Glutamatergic neuron (in vitro differentiated cells): Measurements from ENCODE around the gene ABI1. TPM values are rescaled to one million over a fixed set of nuclear protein-coding genes. Genes with fewer than 3 reads are reported as not detected.

Experiments
- DNase-seq: peaks from one replicate; pipeline ENCODE4 v3.0.0; 2022
- H3K27ac Mint-ChIP-seq: one replicate; pipeline ENCODE4 v1.8.0; 2020; ENCODE audit warnings: mild to moderate bottlenecking, mixed read lengths, inconsistent platforms; ENCODE audit not compliant: unreplicated experiment
- H3K27me3 Mint-ChIP-seq: one replicate; pipeline ENCODE4 v1.8.0; 2020; ENCODE audit warnings: mild to moderate bottlenecking, moderate library complexity, mixed read lengths, inconsistent platforms; ENCODE audit not compliant: unreplicated experiment
- H3K36me3 Mint-ChIP-seq: one replicate; pipeline ENCODE4 v1.8.0; 2020; ENCODE audit warnings: mild to moderate bottlenecking, mixed read lengths, inconsistent platforms; ENCODE audit not compliant: unreplicated experiment
- H3K4me1 Mint-ChIP-seq: one replicate; pipeline ENCODE4 v1.8.0; 2020; ENCODE audit warnings: mild to moderate bottlenecking, low read depth, mixed read lengths, inconsistent platforms; ENCODE audit not compliant: unreplicated experiment
- H3K4me3 Mint-ChIP-seq: one replicate; pipeline ENCODE4 v1.8.0; 2020; ENCODE audit warnings: mild to moderate bottlenecking, mixed read lengths, inconsistent platforms; ENCODE audit not compliant: unreplicated experiment
- H3K9me3 Mint-ChIP-seq: one replicate; pipeline ENCODE4 v1.8.0; 2020; ENCODE audit warnings: mild to moderate bottlenecking, moderate library complexity, mixed read lengths, inconsistent platforms; ENCODE audit not compliant: unreplicated experiment
- CTCF ChIP-seq: fragments of 200-600 bp; sonication (generic); IDR thresholded peaks from one replicate; pipeline ENCODE4 v1.5.0; 2021; ENCODE audit not compliant: partially characterized antibody, unreplicated experiment
- total RNA-seq: library from RNA; stranded (reverse); fragmentation: NEBNext Ultra II Directional; extraction: Animal tissue kit (Norgen Biotek cat#: 25700); gene quantifications from one replicate; pipeline ENCODE4 v1.2.1, GENCODE V29; 2021; ENCODE audit not compliant: unreplicated experiment

ABI1 gene
- total RNA-seq, 1 donor from 2014 or later, result 37.3 TPM

GRCh38 chr10:26890956-26891355, 30.2 kb upstream of the ABI1 start:
- Mint-ChIP-seq H3K36me3 (no peaks in the 10 kb centered on the region), H3K4me3 (no peak overlapping the region), H3K9me3 (peaks cover 2% of the 10 kb centered on the region), H3K27me3 (peaks cover 3% of the 10 kb centered on the region), H3K4me1 (no peaks in the 10 kb centered on the region), H3K27ac (peak overlapping the region; percentile 49)
- DNase-seq, result peak; percentile 73
- TF ChIP-seq CTCF, result peak; percentile 65

DNA sequence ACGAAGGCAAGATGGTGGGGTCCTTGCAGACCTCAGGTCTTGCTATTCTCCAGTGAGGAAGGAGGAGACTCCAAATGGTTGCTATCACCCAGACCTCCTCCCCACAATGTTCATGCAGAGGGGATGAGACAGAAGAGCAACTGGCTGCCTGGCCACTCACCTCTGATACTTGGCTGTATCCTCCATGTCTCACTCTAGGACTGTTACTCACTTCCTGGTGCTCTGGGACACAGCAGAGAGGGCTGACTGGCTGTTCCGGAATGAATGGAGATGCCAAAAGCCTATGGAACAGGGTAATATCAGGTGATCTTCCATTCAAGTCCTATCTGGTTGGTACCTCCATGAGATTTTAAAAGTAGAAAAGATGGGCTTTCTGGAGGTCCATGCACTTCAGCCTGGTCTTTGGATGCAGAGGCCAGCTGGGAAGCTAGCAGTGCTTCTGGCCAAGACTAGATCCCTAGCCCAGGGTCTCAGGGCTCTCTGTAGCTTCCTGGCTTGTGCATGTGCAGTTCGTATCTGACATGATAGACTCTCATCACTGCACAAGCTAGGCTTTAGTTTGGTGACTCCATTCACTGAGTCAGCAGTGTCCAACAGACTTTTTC, 27.0 kb upstream of the ABI1 start:
- Mint-ChIP-seq H3K36me3 (no peaks in the 10 kb centered on the region), H3K4me1 (no peaks in the 10 kb centered on the region), H3K9me3 (peaks cover 4% of the 10 kb centered on the region), H3K27me3 (peaks cover 3% of the 10 kb centered on the region), H3K4me3 (no peak overlapping the region), H3K27ac (no peak overlapping the region)
- no peak for TF ChIP-seq CTCF
- DNase-seq, result no peak

DNA sequence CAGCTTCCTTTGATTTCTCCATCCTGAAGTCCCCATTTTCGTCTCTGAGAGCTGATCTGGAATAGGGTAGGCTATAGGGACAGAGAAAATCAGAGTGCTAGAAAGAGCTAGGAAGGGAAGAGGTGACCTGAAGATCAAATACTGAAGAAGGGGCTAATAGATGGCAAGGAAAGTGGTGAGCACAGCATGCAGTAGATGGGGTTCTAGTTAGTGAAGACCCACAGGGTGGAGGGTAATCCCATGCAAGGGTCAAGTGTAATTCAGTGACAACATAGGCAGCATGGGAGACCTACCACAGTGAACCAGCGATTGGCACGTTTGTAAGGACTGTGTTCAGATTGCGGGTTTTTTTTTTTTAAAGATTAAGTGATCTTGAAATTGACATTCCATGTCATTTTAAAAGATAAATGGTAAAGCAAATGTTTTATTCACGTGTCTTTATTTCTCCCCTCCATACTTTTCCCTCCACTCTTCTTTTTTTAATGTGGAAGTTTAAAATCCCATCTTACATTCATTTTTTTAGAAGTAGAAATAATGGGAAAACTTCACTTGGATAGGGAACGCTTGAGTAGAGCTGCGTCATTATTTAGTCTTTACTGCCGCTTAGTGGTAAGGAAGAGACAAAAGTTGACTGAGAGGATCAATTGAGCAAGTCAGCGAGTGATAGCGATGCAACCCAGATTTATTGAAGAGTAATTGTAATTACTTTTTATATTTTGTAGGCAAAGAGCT, 21.0 kb upstream of the ABI1 start:
- no peak for DNase-seq
- H3K27ac Mint-ChIP-seq, result no peak overlapping the region
- H3K27me3 Mint-ChIP-seq, result no peaks in the 10 kb centered on the region
- no peaks in the 10 kb centered on the region for H3K36me3 Mint-ChIP-seq
- peak; percentile 34 for TF ChIP-seq CTCF
- no peaks in the 10 kb centered on the region for H3K4me1 Mint-ChIP-seq
- peak overlapping the region; percentile 3 for H3K4me3 Mint-ChIP-seq
- peaks cover 2% of the 10 kb centered on the region for H3K9me3 Mint-ChIP-seq

- Mint-ChIP-seq H3K27me3 (no peaks in the 10 kb centered on the region), H3K9me3 (peaks cover under 1% of the 10 kb centered on the region), H3K4me1 (no peaks in the 10 kb centered on the region), H3K36me3 (no peaks in the 10 kb centered on the region), H3K4me3 (no peak overlapping the region), H3K27ac (no peak overlapping the region)
- TF ChIP-seq CTCF, result no peak
- no peak for DNase-seq
These were observed 19.0 kb upstream of the ABI1 start for GRCh38 chr10:26879744-26880143.

DNA sequence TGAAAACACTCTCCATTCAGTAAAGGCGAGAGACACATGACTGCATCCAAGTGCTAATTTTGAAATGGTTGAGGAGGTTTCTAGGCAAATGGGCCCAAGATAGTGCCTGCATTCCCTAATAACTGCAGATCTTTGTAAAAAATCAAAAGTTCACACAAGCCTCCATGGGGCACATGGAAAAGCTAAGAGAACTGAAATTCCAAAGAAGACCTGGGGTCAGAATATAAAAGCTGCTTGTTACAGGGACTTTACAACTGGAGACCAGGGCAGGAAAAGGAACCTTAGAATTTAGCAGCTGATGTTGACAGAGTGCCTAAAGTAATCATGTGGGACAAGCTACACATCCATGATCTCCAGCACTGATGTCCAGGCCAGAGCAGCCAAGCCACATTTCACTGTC, 10.0 kb upstream of the ABI1 start:
- no peak overlapping the region for H3K4me3 Mint-ChIP-seq
- no peaks in the 10 kb centered on the region for H3K27me3 Mint-ChIP-seq
- no peak for TF ChIP-seq CTCF
- DNase-seq, result no peak
- no peaks in the 10 kb centered on the region for H3K4me1 Mint-ChIP-seq
- no peak overlapping the region for H3K27ac Mint-ChIP-seq
- no peaks in the 10 kb centered on the region for H3K36me3 Mint-ChIP-seq
- no peaks in the 10 kb centered on the region for H3K9me3 Mint-ChIP-seq
